Loucy (cell line): Measurements from ENCODE around the gene AP2B1.

ENCODE experiments used
- CTCF ChIP-seq: fragments of 200-600 bp; sonication (generic); conservative IDR thresholded peaks from 2 replicates; pipeline ENCODE4 v1.5.1; 2014; ENCODE audit warnings: mild to moderate bottlenecking, antibody characterized with exemption, low read length
- EZH2phosphoT487 ChIP-seq: fragments of 200-600 bp; IDR thresholded peaks from 2 replicates; pipeline ENCODE4 v1.6.1; 2018; ENCODE audit warnings: antibody characterized with exemption, mild to moderate bottlenecking, moderate library complexity, borderline replicate concordance

- TF ChIP-seq CTCF: no peak
- no peak for TF ChIP-seq EZH2phosphoT487
Measured at GRCh38 chr17:35765756-35766488, 178.8 kb downstream of the AP2B1 start.
